ENCODE results near the gene MPP3. TPM values are rescaled to one million over a fixed set of nuclear protein-coding genes. Genes with fewer than 3 reads are reported as not detected.

MPP3 gene
- total and polyA plus RNA-seq, 7 experiments from 2014 or later: 0.32 to 1.4 TPM; not detected in 5

DNA sequence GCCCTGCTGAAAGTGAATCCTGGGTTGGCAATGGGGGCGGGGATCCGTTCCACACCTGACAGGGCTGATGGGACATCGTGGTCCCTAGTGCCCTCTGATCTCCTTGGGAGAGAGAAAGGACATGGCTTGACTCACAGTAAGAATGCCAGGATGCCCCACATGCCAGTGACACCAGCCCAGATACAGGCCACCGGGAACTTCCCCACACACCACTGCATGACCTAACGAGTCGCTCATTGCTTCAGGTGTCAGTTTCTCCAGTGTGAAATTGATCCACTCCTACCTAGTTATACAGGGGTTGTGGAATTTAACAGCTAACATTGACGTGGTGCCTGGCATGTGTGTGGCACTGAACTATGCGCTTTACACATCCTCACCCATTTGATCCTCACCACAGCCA lies 21.6 kb upstream of the MPP3 start:
- Histone ChIP-seq H3K27ac (ENCODE audit: low read depth, low read length) (no peak overlapping the region), H3K4me1 (ENCODE audit: control insufficient read depth in 2 of 2, insufficient read depth in 2 of 2, low read length in 2 of 2) (no peaks in the 10 kb centered on the region), H3K27me3 (ENCODE audit: control insufficient read depth in 2 of 2, insufficient read depth in 2 of 2, low read length in 2 of 2) (no peaks in the 10 kb centered on the region), H3K4me3 (ENCODE audit: low read length) (no peak overlapping the region), H3K36me3 (ENCODE audit: control insufficient read depth in 2 of 3, insufficient read depth in 3 of 3, low read length in 3 of 3) (no peaks in the 10 kb centered on the region), H3K9me3 (ENCODE audit: control insufficient read depth in 2 of 3, low read length in 3 of 3) (no peaks in the 10 kb centered on the region)
- Mint-ChIP-seq H3K9me3 (no peaks in the 10 kb centered on the region), H3K27ac (no peak overlapping the region), H3K27me3 (peaks cover 0 to 23% (median 6%) of the 10 kb centered on the region in 5 donors), H3K4me1 (no peaks in the 10 kb centered on the region), H3K4me3 (no peak overlapping the region), H3K36me3 (no peaks in the 10 kb centered on the region)
- no peak for ATAC-seq
- intact Hi-C loops (cut with micrococcal nuclease): no loop called here
- POLR2A ChIA-PET: no interaction called here
- CTCF ChIA-PET: interaction anchor here (0.6 kb wide), 1 partner anchor 32 kb away, joined by 6 read pairs; no protein-coding TSS in a partner anchor
- no peak for DNase-seq

DNA sequence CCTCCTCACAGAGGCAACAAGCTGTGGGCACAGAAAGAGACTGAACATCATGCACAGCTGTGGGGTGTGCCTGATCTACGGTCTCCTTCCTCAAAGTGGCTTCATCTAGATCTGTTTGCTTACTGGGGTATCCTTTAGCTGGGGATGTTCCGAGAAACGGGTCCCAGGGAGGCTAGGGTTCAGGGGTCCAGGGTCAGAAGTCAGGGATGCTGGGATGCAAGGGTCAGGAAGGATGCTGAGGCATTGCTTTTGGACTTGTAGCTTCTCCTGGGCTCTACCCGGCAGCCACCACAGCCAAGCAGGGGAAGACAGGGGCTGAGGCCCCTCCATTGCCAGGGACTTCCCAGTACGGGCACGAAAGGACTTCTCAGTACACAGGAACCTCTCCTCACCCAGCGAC lies 20.6 kb upstream of the MPP3 start:
- DNase-seq (no peak), ATAC-seq (no peak)
- Histone ChIP-seq H3K4me1 (ENCODE audit: control insufficient read depth in 2 of 2, insufficient read depth in 2 of 2, low read length in 2 of 2) (no peaks in the 10 kb centered on the region), H3K27me3 (ENCODE audit: control insufficient read depth in 2 of 2, insufficient read depth in 2 of 2, low read length in 2 of 2) (no peaks in the 10 kb centered on the region), H3K4me3 (ENCODE audit: low read length) (no peak overlapping the region), H3K9me3 (ENCODE audit: control insufficient read depth in 2 of 3, low read length in 3 of 3) (no peaks in the 10 kb centered on the region), H3K27ac (ENCODE audit: low read depth, low read length) (no peak overlapping the region), H3K36me3 (ENCODE audit: control insufficient read depth in 2 of 3, insufficient read depth in 3 of 3, low read length in 3 of 3) (no peaks in the 10 kb centered on the region)
- no peaks in the 10 kb centered on the region for H3K36me3 Mint-ChIP-seq
- ChIA-PET POLR2A (no interaction called here), CTCF (no interaction called here)
- H3K4me1 Mint-ChIP-seq: no peaks in the 10 kb centered on the region
- H3K27ac Mint-ChIP-seq: no peak overlapping the region
- intact Hi-C loops (cut with micrococcal nuclease): no loop called here
- H3K4me3 Mint-ChIP-seq: no peak overlapping the region
- H3K9me3 Mint-ChIP-seq: no peaks in the 10 kb centered on the region
- H3K27me3 Mint-ChIP-seq: peaks cover 0 to 27% (median 7%) of the 10 kb centered on the region in 5 donors

DNA sequence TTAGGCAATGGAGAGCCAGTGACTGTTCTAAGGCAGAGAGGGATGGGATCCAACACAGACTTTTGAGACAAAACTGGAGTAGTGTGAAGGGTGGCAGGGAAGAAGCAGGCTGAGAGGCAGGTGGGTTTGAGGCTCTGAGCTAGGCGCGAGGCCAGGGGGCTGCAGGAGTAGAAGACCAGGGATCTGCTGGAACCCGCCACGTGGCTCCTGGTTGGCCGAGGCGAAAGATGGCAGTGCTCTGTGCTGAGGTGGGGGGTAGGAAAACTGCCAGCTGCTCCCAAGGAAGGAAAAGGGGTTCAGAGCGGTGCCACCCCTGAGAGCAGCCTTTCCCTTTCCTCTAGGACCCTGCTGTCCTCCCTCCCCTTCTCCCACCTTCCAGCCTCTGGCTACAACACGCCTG lies 19.6 kb upstream of the MPP3 start:
- no peak overlapping the region for H3K27ac Mint-ChIP-seq
- POLR2A ChIA-PET: no interaction called here

GRCh38 chr17:43849116-43849515 lies 16.2 kb upstream of the MPP3 start:
- H3K36me3 ChIP-seq (ENCODE audit: control insufficient read depth in 2 of 3, insufficient read depth in 3 of 3, low read length in 3 of 3): no peaks in the 10 kb centered on the region
- no peaks in the 10 kb centered on the region for H3K36me3 Mint-ChIP-seq
- no peaks in the 10 kb centered on the region for H3K27me3 ChIP-seq (ENCODE audit: control insufficient read depth in 2 of 2, insufficient read depth in 2 of 2, low read length in 2 of 2)
- ATAC-seq (no peak), DNase-seq (no peak)
- no peak overlapping the region for H3K27ac ChIP-seq (ENCODE audit: low read depth, low read length)
- no peaks in the 10 kb centered on the region for H3K9me3 Mint-ChIP-seq
- ChIA-PET POLR2A (no interaction called here), CTCF (interaction anchor here (0.6 kb wide), 1 partner anchor 19 kb away, joined by 3 read pairs; no protein-coding TSS in a partner anchor)
- H3K9me3 ChIP-seq (ENCODE audit: control insufficient read depth in 2 of 3, low read length in 3 of 3): no peaks in the 10 kb centered on the region
- H3K4me3 ChIP-seq (ENCODE audit: low read length): no peak overlapping the region
- no peaks in the 10 kb centered on the region for H3K4me1 Mint-ChIP-seq
- intact Hi-C loops (cut with micrococcal nuclease): no loop called here
- H3K27me3 Mint-ChIP-seq: peaks cover 7 to 36% (median 17%) of the 10 kb centered on the region in 5 donors
- no peak overlapping the region for H3K27ac Mint-ChIP-seq
- H3K4me3 Mint-ChIP-seq: no peak overlapping the region
- no peaks in the 10 kb centered on the region for H3K4me1 ChIP-seq (ENCODE audit: control insufficient read depth in 2 of 2, insufficient read depth in 2 of 2, low read length in 2 of 2)

More for the DNA sequence above, 19.6 kb upstream of the MPP3 start:
- Histone ChIP-seq H3K36me3 (ENCODE audit: control insufficient read depth in 2 of 3, insufficient read depth in 3 of 3, low read length in 3 of 3) (no peaks in the 10 kb centered on the region), H3K9me3 (ENCODE audit: control insufficient read depth in 2 of 3, low read length in 3 of 3) (no peaks in the 10 kb centered on the region), H3K27me3 (ENCODE audit: control insufficient read depth in 2 of 2, insufficient read depth in 2 of 2, low read length in 2 of 2) (no peaks in the 10 kb centered on the region), H3K4me1 (ENCODE audit: control insufficient read depth in 2 of 2, insufficient read depth in 2 of 2, low read length in 2 of 2) (no peaks in the 10 kb centered on the region), H3K27ac (ENCODE audit: low read depth, low read length) (no peak overlapping the region), H3K4me3 (ENCODE audit: low read length) (no peak overlapping the region)
- Mint-ChIP-seq H3K9me3 (no peaks in the 10 kb centered on the region), H3K4me1 (no peaks in the 10 kb centered on the region), H3K36me3 (no peaks in the 10 kb centered on the region), H3K27me3 (peaks cover 0 to 29% (median 10%) of the 10 kb centered on the region in 5 donors), H3K4me3 (no peak overlapping the region)
- ATAC-seq (no peak), DNase-seq (no peak)
- CTCF ChIA-PET: interaction anchor here (0.7 kb wide), 1 partner anchor 10 kb away, joined by 4 read pairs; no protein-coding TSS in a partner anchor
- intact Hi-C loops (cut with micrococcal nuclease): no loop called here

- no peak for DNase-seq
- no peaks in the 10 kb centered on the region for H3K9me3 ChIP-seq (ENCODE audit: control insufficient read depth in 2 of 3, low read length in 3 of 3)
- H3K4me3 ChIP-seq (ENCODE audit: low read length): no peak overlapping the region
- H3K4me1 ChIP-seq (ENCODE audit: control insufficient read depth in 2 of 2, insufficient read depth in 2 of 2, low read length in 2 of 2): no peaks in the 10 kb centered on the region
- no peak overlapping the region for H3K27ac ChIP-seq (ENCODE audit: low read depth, low read length)
- Mint-ChIP-seq H3K36me3 (no peaks in the 10 kb centered on the region), H3K4me1 (no peaks in the 10 kb centered on the region), H3K27me3 (peaks cover 7 to 36% (median 17%) of the 10 kb centered on the region in 5 donors), H3K9me3 (no peaks in the 10 kb centered on the region), H3K27ac (no peak overlapping the region), H3K4me3 (no peak overlapping the region)
- no peaks in the 10 kb centered on the region for H3K27me3 ChIP-seq (ENCODE audit: control insufficient read depth in 2 of 2, insufficient read depth in 2 of 2, low read length in 2 of 2)
- POLR2A ChIA-PET: no interaction called here
- intact Hi-C loops (cut with micrococcal nuclease): no loop called here
- ATAC-seq: no peak
- CTCF ChIA-PET: no interaction called here
- no peaks in the 10 kb centered on the region for H3K36me3 ChIP-seq (ENCODE audit: control insufficient read depth in 2 of 3, insufficient read depth in 3 of 3, low read length in 3 of 3)
Measured at GRCh38 chr17:43848601-43849000, 15.7 kb upstream of the MPP3 start.

DNA sequence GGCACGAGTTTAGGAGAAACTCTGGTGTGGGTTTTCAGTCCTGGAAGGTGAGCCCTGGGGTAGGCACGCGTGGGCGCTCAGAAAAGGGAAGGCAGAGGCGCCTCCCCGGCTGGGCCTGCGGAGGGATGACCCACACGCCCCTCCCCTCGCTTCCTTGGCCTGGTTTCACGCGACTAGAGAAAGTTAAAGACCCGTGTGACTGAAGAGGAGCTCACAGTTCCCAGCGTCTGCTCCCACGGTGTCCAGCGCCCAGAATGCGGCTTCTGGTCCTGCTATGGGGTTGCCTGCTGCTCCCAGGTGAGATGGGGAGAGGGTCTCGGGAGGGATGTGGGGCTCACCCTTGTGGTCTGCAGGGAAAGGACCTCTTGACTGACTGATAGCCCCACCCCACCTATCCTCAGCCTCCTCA lies 14.0 kb upstream of the MPP3 start, which contains the start of gene CD300LG:
Gene CD300LG (plus strand): TSS at position 214 of the 409 bp plus-strand sequence. CDS start 41 bp downstream, at position 255.
- no peaks in the 10 kb centered on the region for H3K36me3 ChIP-seq (ENCODE audit: control insufficient read depth in 2 of 3, insufficient read depth in 3 of 3, low read length in 3 of 3)
- no peaks in the 10 kb centered on the region for H3K9me3 Mint-ChIP-seq
- intact Hi-C loops (cut with micrococcal nuclease): loop anchor here (1.0 to 2.0 kb wide), 4 partner anchors 68 to 153 kb away; no protein-coding TSS in a partner anchor
- ChIA-PET POLR2A (no interaction called here), CTCF (interaction anchor here (0.6 to 1.4 kb wide), 4 partner anchors 13 to 312 kb away, joined by 3 to 4 read pairs (median 4); partner anchors contain the start of gene DUSP3)
- H3K27ac ChIP-seq (ENCODE audit: low read depth, low read length): no peak within 1 kb of the TSS
- no peak within 1 kb of the TSS for H3K27ac Mint-ChIP-seq
- H3K4me3 ChIP-seq (ENCODE audit: low read length): no peak within 1 kb of the TSS
- peaks cover 11 to 24% (median 18%) of the 10 kb centered on the region in 5 donors for H3K27me3 Mint-ChIP-seq
- H3K9me3 ChIP-seq (ENCODE audit: control insufficient read depth in 2 of 3, low read length in 3 of 3): no peaks in the 10 kb centered on the region
- H3K4me3 Mint-ChIP-seq: no peak within 1 kb of the TSS
- H3K36me3 Mint-ChIP-seq: no peaks in the 10 kb centered on the region
- H3K4me1 ChIP-seq (ENCODE audit: control insufficient read depth in 2 of 2, insufficient read depth in 2 of 2, low read length in 2 of 2): no peaks in the 10 kb centered on the region
- H3K4me1 Mint-ChIP-seq: peaks cover 0 to 3% (median 0%) of the 10 kb centered on the region in 7 donors
- H3K27me3 ChIP-seq (ENCODE audit: control insufficient read depth in 2 of 2, insufficient read depth in 2 of 2, low read length in 2 of 2): no peaks in the 10 kb centered on the region
- DNase-seq (no peak), ATAC-seq (no peak)

DNA sequence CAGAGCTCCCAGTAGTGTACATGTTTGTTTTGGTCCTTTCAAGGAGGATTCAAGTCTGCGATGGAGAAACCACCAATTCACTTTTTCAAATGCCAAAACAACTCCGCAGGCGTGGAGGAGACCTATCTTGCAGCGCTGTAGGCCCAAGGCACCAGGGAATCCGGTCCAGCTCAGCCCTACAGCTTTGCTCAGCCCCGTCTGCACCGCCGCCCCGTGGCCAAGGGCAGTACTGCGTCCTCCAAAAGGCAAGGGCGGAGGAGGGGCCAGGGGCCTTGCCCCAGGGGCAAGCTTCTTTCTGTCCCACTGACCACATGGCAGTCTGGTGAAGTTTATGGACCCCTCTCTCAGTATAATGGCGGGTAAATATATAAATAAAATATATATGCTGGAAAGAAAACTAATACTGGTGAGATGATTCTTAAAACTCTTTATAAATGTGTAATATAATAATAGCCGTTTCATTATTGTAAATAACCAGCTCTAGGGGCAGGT lies 13.3 kb upstream of the MPP3 start:
- intact Hi-C loops (cut with micrococcal nuclease): loop anchor here (1.0 to 2.0 kb wide), 4 partner anchors 67 to 152 kb away; no protein-coding TSS in a partner anchor
- DNase-seq (peak; percentile 40 to 86 (median 63)), ATAC-seq (peak; percentile 100)
- no peak overlapping the region for H3K27ac Mint-ChIP-seq
- ChIA-PET POLR2A (no interaction called here), CTCF (interaction anchor here (0.6 to 1.4 kb wide), 7 partner anchors 12 to 541 kb away, joined by 3 to 4 read pairs (median 3); partner anchors contain the start of genes DUSP3 and MPP3)
- no peaks in the 10 kb centered on the region for H3K36me3 Mint-ChIP-seq
- H3K4me1 Mint-ChIP-seq: peaks cover 0 to 3% (median 0%) of the 10 kb centered on the region in 7 donors
- Histone ChIP-seq H3K27me3 (ENCODE audit: control insufficient read depth in 2 of 2, insufficient read depth in 2 of 2, low read length in 2 of 2) (no peaks in the 10 kb centered on the region), H3K27ac (ENCODE audit: low read depth, low read length) (no peak overlapping the region), H3K36me3 (ENCODE audit: control insufficient read depth in 2 of 3, insufficient read depth in 3 of 3, low read length in 3 of 3) (no peaks in the 10 kb centered on the region), H3K4me1 (ENCODE audit: control insufficient read depth in 2 of 2, insufficient read depth in 2 of 2, low read length in 2 of 2) (no peaks in the 10 kb centered on the region), H3K4me3 (ENCODE audit: low read length) (no peak overlapping the region), H3K9me3 (ENCODE audit: control insufficient read depth in 2 of 3, low read length in 3 of 3) (no peaks in the 10 kb centered on the region)
- peaks cover 11 to 21% (median 19%) of the 10 kb centered on the region in 5 donors for H3K27me3 Mint-ChIP-seq
- H3K9me3 Mint-ChIP-seq: no peaks in the 10 kb centered on the region
- no peak overlapping the region for H3K4me3 Mint-ChIP-seq

Data from naive thymus-derived CD4-positive, alpha-beta T cell (primary cell).